A549 (cell line): ENCODE results near the gene FIZ1. TPM values are rescaled to one million over a fixed set of nuclear protein-coding genes. Genes with fewer than 3 reads are reported as not detected.
A peak's percentile ranks its signal among the peaks of the same experiment; 100 is the strongest.
"Not testable (repeated sequence)": the region's sequence is repeated elsewhere in the genome, so short reads cannot be mapped to it uniquely, and the experiment has no call there.

Experiments used
- ATAC-seq, 2 experiments: fragments of 200-7000 bp in 1 of 2; fragments of >200 bp in 1 of 2; cut with Nextera tagmentation in 1 of 2; cut with Tn5 transposase in 1 of 2; 3 replicates each; pipeline versions ENCODE4 v1.8.0 to v1.9.1; 2018 to 2020; ENCODE audit warnings: mild to moderate bottlenecking in 1 of 2, moderate library complexity in 1 of 2
- CTCF ChIA-PET: fragments of 300-600 bp; sonication (Branson Sonifier 250); formaldehyde crosslinking; extraction: SDS; loops from one replicate; lab custom pipeline; 2021; ENCODE audit warnings: antibody characterized with exemption, inconsistent platforms; lab: Yijun Ruan, JAX
- POLR2A ChIA-PET: fragments of 350-600 bp; formaldehyde crosslinking; extraction: SDS; loops from one replicate; lab custom pipeline; 2021; ENCODE audit warnings: antibody characterized with exemption, inconsistent platforms; lab: Yijun Ruan, JAX
- DNase-seq, 2 experiments: peaks; one replicate each; pipeline versions ENCODE4 v3.0.0 to v3.0.0-alpha.2; 2011 to 2016; ENCODE audit warnings: low read depth in 1 of 2, low spot score in 1 of 2
- FAIRE-seq: peaks from 2 replicates; lab custom pipeline; 2011; peaks lifted over from hg19 to GRCh38; lab: Jason Lieb, UNC
- H3K27ac ChIP-seq, 2 experiments: fragments of >200 bp; sonication (Bioruptor Twin); formaldehyde crosslinking; 3 replicates each; pipeline ENCODE4 v1.5.1; 2016 to 2017
- H3K4me1 ChIP-seq: fragments of >200 bp; sonication (Bioruptor Twin); formaldehyde crosslinking; 3 replicates; pipeline ENCODE4 v1.6.1; 2016
- H3K4me2 ChIP-seq: fragments of >200 bp; sonication (Bioruptor Twin); formaldehyde crosslinking; 3 replicates; pipeline ENCODE4 v1.6.1; 2016
- H3K4me3 ChIP-seq: fragments of >200 bp; sonication (Bioruptor Twin); formaldehyde crosslinking; 3 replicates; pipeline ENCODE4 v1.5.1; 2016
- H3K9me3 ChIP-seq: fragments of >200 bp; sonication (Bioruptor Twin); formaldehyde crosslinking; 3 replicates; pipeline ENCODE4 v1.6.1; 2016
- CHD2 ChIP-seq: fragments of 150-350 bp; IDR thresholded peaks from 2 replicates; pipeline ENCODE4 v1.6.1; 2014; ENCODE audit warnings: low read length; ENCODE audit not compliant: partially characterized antibody
- CTCF ChIP-seq: fragments of >200 bp; sonication (Bioruptor Twin); formaldehyde crosslinking; IDR thresholded peaks from 3 replicates; pipeline ENCODE4 v1.5.1; 2016
- ESRRA ChIP-seq: fragments of 150-350 bp; IDR thresholded peaks from 2 replicates; pipeline ENCODE4 v1.6.1; 2014; ENCODE audit warnings: mild to moderate bottlenecking, low read length, borderline replicate concordance
- HES2 ChIP-seq: fragments of >200 bp; sonication (Bioruptor Twin); formaldehyde crosslinking; IDR thresholded peaks from 2 replicates; pipeline ENCODE4 v1.6.1; 2016
- HMGXB4 ChIP-seq: fragments of 250-450 bp; sonication (Bioruptor Pico); IDR thresholded peaks from 2 replicates; pipeline ENCODE4 v1.5.0; 2021; ENCODE audit warnings: mild to moderate bottlenecking, moderate library complexity, borderline replicate concordance
- HOXB5 ChIP-seq: fragments of 250-450 bp; sonication (Bioruptor Pico); IDR thresholded peaks from 2 replicates; pipeline ENCODE4 v1.5.0; 2020; ENCODE audit warnings: mild to moderate bottlenecking, moderate library complexity
- KDM5A ChIP-seq: fragments of 200-600 bp; sonication (generic); IDR thresholded peaks from 2 replicates; pipeline ENCODE4 v1.6.1; 2016; ENCODE audit warnings: antibody characterized with exemption, mild to moderate bottlenecking
- MAX ChIP-seq: IDR thresholded peaks from 2 replicates; pipeline ENCODE4 v1.6.1; 2012
- PHF8 ChIP-seq: fragments of 200-600 bp; sonication (generic); IDR thresholded peaks from 2 replicates; pipeline ENCODE4 v1.6.1; 2016; ENCODE audit warnings: low read depth, mild to moderate bottlenecking, antibody characterized with exemption, moderate library complexity, borderline replicate concordance
- RAD21 ChIP-seq, 2 experiments: fragments of >200 bp in 1 of 2; sonication (Bioruptor Twin) in 1 of 2; formaldehyde crosslinking in 1 of 2; IDR thresholded peaks in 1 of 2; conservative IDR thresholded peaks in 1 of 2; 2 replicates in 1 of 2; 3 replicates in 1 of 2; pipeline ENCODE4 v1.6.1; 2012 to 2018; ENCODE audit warnings: inconsistent platforms in 1 of 2
- RARB ChIP-seq: fragments of 250-450 bp; sonication (Bioruptor Pico); IDR thresholded peaks from 2 replicates; pipeline ENCODE4 v1.8.0; 2021; ENCODE audit warnings: mild to moderate bottlenecking, moderate library complexity
- RCOR1 ChIP-seq: fragments of 150-350 bp; IDR thresholded peaks from 2 replicates; pipeline ENCODE4 v1.6.1; 2014; ENCODE audit warnings: antibody characterized with exemption, low read length, low read depth
- ZFP36 ChIP-seq: fragments of 450-650 bp; IDR thresholded peaks from 2 replicates; pipeline ENCODE4 v1.6.1; 2014; ENCODE audit warnings: borderline replicate concordance; ENCODE audit not compliant: partially characterized antibody
- ZNF302 ChIP-seq: fragments of 250-450 bp; sonication (Bioruptor Pico); IDR thresholded peaks from 2 replicates; pipeline ENCODE4 v1.9.0; 2021; ENCODE audit warnings: inconsistent platforms, mild to moderate bottlenecking, moderate library complexity
- WGBS: methylation state at CpG from one replicate; pipeline ENCODE4 v1.1.6; 2017; ENCODE audit errors: missing lambda C conversion rate; 5-methylcytosine and 5-hydroxymethylcytosine counted together
- polyA plus RNA-seq, 4 experiments: library from polyadenylated mRNA; depleted of rRNA in 3 of 4; stranded (reverse); fragments of >200 nt; fragmentation: RNase III in 1 of 4; extraction: RNeasy Plus Mini Kit Qiagen cat#74134 plus additional on column Dnase treatment in 1 of 4; gene quantifications; 2 replicates in 3 of 4; 3 replicates in 1 of 4; pipeline ENCODE4 v1.2.3, GENCODE V29; 2011 to 2017
- TF ChIP-seq, protein P1 (sequence below): fragments of 250-450 bp; sonication (Bioruptor Pico); IDR thresholded peaks from 2 replicates; pipeline ENCODE4 v1.5.0; 2020; ENCODE audit warnings: low read depth, mild to moderate bottlenecking, moderate library complexity
- TF ChIP-seq, protein P2 (sequence below): fragments of >200 bp; sonication (Bioruptor Twin); formaldehyde crosslinking; IDR thresholded peaks from 3 replicates; pipeline ENCODE4 v1.6.1; 2016
- TF ChIP-seq, protein P3 (sequence below): IDR thresholded peaks from 2 replicates; pipeline ENCODE4 v1.6.1; 2012

Gene FIZ1
- polyA plus RNA-seq, 2 of the 4 experiments (the other 2 are of a cell fraction), result 10.3 to 16.9 TPM

GRCh38 chr19:55584871-55585270 is 14.4 kb downstream of the FIZ1 start:
- TF ChIP-seq HMGXB4 (CRISPR knock-in tag) (no peak), RAD21 (conservative IDR thresholded peaks at IDR 0.05 in 1 of 2, IDR thresholded peaks at IDR 0.05 in 1 of 2) (no peak), ESRRA (no peak), HOXB5 (CRISPR knock-in tag) (no peak), RCOR1 (no peak), ZNF302 (CRISPR knock-in tag) (no peak), HES2 (no peak)
- TF ChIP-seq, protein P1, sequence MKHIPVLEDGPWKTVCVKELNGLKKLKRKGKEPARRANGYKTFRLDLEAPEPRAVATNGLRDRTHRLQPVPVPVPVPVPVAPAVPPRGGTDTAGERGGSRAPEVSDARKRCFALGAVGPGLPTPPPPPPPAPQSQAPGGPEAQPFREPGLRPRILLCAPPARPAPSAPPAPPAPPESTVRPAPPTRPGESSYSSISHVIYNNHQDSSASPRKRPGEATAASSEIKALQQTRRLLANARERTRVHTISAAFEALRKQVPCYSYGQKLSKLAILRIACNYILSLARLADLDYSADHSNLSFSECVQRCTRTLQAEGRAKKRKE (CRISPR knock-in tag), result no peak
- H3K4me2 ChIP-seq, result no peak overlapping the region
- DNase-seq, result no peak
- H3K4me3 ChIP-seq, result no peak overlapping the region
- no peak for ATAC-seq
- CTCF ChIA-PET, result interaction anchor here (0.9 to 3.4 kb wide), 4 partner anchors 14 to 117 kb away, joined by 3 to 17 read pairs (median 4); partner anchors contain the start of gene FIZ1
- no peaks in the 10 kb centered on the region for H3K9me3 ChIP-seq
- 93% methylated on average over 11 of the region's 11 CpGs for WGBS
- peaks cover 34% of the 10 kb centered on the region for H3K4me1 ChIP-seq
- no peak overlapping the region for H3K27ac ChIP-seq
- POLR2A ChIA-PET, result interaction anchor here (0.8 to 1.4 kb wide), 3 partner anchors 15 to 108 kb away, joined by 3 to 7 read pairs (median 3); partner anchors contain the start of genes FIZ1, ZNF628 and ZNF865
- no peak for FAIRE-seq

DNA sequence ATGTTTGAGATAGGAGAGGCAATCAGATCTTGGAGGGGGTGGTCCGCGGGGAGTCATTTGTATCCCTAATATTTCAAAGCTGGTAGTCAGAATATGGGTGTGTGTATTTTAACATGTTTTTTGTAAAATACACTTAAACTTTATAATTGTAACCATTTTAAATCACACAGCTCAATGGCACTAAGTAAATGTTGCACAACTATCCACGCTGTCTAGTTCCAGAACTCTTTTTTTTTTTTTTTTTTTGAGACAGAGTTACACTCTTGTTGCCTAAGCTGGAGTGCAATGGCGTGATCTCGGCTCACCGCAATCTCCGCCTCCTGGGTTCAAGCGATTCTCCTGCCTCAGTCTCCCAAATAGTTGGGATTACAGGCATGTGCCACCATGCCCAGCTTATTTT is 15.4 kb downstream of the FIZ1 start:
- peaks cover 39% of the 10 kb centered on the region for H3K4me1 ChIP-seq
- not testable (repeated sequence) for ATAC-seq, DNase-seq, H3K4me3 ChIP-seq, H3K27ac ChIP-seq, H3K4me2 ChIP-seq, H3K9me3 ChIP-seq, FAIRE-seq
- 90% methylated on average over 8 of the region's 8 CpGs for WGBS
- POLR2A ChIA-PET, result interaction anchor here (1.1 to 1.4 kb wide), 2 partner anchors 15 to 21 kb away, joined by 3 read pairs; partner anchors contain the start of genes FIZ1 and ZNF865
- CTCF ChIA-PET, result interaction anchor here (0.7 to 3.4 kb wide), 6 partner anchors 9 to 116 kb away, joined by 3 to 17 read pairs (median 4); partner anchors contain the start of gene FIZ1

GRCh38 chr19:55582284-55582683 is 17.0 kb downstream of the FIZ1 start:
- H3K4me3 ChIP-seq, FAIRE-seq: not testable (repeated sequence)

DNA sequence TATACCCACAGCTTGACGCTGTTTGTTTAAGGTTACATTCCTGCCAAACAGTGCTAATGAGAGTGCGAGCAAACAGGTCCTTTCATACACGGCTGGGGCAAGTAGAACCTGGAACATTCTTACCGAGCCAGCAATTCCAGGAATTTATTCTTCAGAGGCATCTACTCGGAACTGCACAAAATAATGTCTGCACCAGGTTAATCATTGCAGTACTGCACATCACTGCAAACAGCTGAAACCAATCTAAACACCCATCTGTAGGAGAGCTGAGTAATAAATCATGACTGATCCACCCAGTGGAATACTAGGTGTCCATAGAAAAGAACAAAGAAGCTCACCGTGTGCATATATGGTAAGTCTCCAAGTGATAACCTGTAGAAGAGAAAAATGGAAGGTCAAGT is 17.5 kb downstream of the FIZ1 start:
- WGBS, result 3% methylated on average over 6 of the region's 6 CpGs
- H3K4me3 ChIP-seq, result peak overlapping the region; percentile 96; the same call in 2 of the 3 replicates
- no peaks in the 10 kb centered on the region for H3K9me3 ChIP-seq
- ChIA-PET POLR2A (interaction anchor here (1.1 to 2.7 kb wide), 6 partner anchors 18 to 62 kb away, joined by 4 to 22 read pairs (median 9); partner anchors contain the start of genes FIZ1, ZNF524 and ZNF865), CTCF (interaction anchor here (1.0 to 3.0 kb wide), 8 partner anchors 25 to 86 kb away, joined by 3 to 20 read pairs (median 6); partner anchors contain the start of gene ZNF865)
- ATAC-seq (peak; percentile 42 to 69; a peak in 5 of 6 replicates), FAIRE-seq (peak; percentile 98), DNase-seq (peak; percentile 67 to 88)
- peaks cover 38% of the 10 kb centered on the region for H3K4me1 ChIP-seq
- peak overlapping the region; percentile 99 to 100 for H3K27ac ChIP-seq
- peak overlapping the region; percentile 85 for H3K4me2 ChIP-seq
- TF ChIP-seq ZFP36, result no peak
- TF ChIP-seq, protein P2, sequence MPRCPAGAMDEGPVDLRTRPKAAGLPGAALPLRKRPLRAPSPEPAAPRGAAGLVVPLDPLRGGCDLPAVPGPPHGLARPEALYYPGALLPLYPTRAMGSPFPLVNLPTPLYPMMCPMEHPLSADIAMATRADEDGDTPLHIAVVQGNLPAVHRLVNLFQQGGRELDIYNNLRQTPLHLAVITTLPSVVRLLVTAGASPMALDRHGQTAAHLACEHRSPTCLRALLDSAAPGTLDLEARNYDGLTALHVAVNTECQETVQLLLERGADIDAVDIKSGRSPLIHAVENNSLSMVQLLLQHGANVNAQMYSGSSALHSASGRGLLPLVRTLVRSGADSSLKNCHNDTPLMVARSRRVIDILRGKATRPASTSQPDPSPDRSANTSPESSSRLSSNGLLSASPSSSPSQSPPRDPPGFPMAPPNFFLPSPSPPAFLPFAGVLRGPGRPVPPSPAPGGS, result no peak
- no peak for TF ChIP-seq CTCF
- no peak for TF ChIP-seq CHD2
- no peak for TF ChIP-seq RARB
- TF ChIP-seq HOXB5 (CRISPR knock-in tag), result peak; percentile 29; the same call in 1 of the 2 replicates
- TF ChIP-seq, protein P3, sequence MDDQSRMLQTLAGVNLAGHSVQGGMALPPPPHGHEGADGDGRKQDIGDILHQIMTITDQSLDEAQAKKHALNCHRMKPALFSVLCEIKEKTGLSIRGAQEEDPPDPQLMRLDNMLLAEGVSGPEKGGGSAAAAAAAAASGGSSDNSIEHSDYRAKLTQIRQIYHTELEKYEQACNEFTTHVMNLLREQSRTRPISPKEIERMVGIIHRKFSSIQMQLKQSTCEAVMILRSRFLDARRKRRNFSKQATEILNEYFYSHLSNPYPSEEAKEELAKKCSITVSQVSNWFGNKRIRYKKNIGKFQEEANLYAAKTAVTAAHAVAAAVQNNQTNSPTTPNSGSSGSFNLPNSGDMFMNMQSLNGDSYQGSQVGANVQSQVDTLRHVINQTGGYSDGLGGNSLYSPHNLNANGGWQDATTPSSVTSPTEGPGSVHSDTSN, result peak; percentile 73; the same call in 1 of the 2 replicates
- no peak for TF ChIP-seq HES2
- TF ChIP-seq PHF8, result no peak
- TF ChIP-seq KDM5A, result no peak

More at GRCh38 chr19:55582284-55582683, 17.0 kb downstream of the FIZ1 start:
- WGBS, result 42% methylated on average over 4 of the region's 4 CpGs
- CTCF ChIA-PET, result interaction anchor here (0.6 to 3.0 kb wide), 8 partner anchors 24 to 441 kb away, joined by 3 to 20 read pairs (median 6); partner anchors contain the start of gene ZNF865
- 0 out of 2 replicates have a peak, but pooled peaks have one; percentile 1 for TF ChIP-seq MAX
- Histone ChIP-seq H3K4me1 (peaks cover 39% of the 10 kb centered on the region), H3K4me2 (peak overlapping the region; percentile 85), H3K27ac (peak overlapping the region; percentile 99 to 100)
- DNase-seq, H3K9me3 ChIP-seq, ATAC-seq: not testable (repeated sequence)
- POLR2A ChIA-PET, result interaction anchor here (1.1 to 2.7 kb wide), 6 partner anchors 17 to 62 kb away, joined by 4 to 22 read pairs (median 9); partner anchors contain the start of genes FIZ1, ZNF524 and ZNF865
